ENCODE results near the gene OR9A4.

GRCh38 chr7:141949021-141949420 is 32.8 kb downstream of the OR9A4 start:
- TF ChIP-seq, protein P1, sequence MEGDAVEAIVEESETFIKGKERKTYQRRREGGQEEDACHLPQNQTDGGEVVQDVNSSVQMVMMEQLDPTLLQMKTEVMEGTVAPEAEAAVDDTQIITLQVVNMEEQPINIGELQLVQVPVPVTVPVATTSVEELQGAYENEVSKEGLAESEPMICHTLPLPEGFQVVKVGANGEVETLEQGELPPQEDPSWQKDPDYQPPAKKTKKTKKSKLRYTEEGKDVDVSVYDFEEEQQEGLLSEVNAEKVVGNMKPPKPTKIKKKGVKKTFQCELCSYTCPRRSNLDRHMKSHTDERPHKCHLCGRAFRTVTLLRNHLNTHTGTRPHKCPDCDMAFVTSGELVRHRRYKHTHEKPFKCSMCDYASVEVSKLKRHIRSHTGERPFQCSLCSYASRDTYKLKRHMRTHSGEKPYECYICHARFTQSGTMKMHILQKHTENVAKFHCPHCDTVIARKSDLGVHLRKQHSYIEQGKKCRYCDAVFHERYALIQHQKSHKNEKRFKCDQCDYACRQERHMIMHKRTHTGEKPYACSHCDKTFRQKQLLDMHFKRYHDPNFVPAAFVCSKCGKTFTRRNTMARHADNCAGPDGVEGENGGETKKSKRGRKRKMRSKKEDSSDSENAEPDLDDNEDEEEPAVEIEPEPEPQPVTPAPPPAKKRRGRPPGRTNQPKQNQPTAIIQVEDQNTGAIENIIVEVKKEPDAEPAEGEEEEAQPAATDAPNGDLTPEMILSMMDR (IDR thresholded peaks at IDR 0.05), result no peak
- no peak for TF ChIP-seq FOXP1 (CRISPR knock-in tag; IDR thresholded peaks at IDR 0.05; ENCODE audit: borderline replicate concordance)

All from WTC11 (cell line).